HG03565 (cell line): ENCODE measurements around the gene CDON.

Experiments used
- ATAC-seq: cut with Tn5 transposase; IDR thresholded peaks from one replicate; pipeline ENCODE4 v1.9.1; 2021; ENCODE audit warnings: mild to moderate bottlenecking, moderate library complexity; ENCODE audit not compliant: unreplicated experiment

The CDON gene

DNA sequence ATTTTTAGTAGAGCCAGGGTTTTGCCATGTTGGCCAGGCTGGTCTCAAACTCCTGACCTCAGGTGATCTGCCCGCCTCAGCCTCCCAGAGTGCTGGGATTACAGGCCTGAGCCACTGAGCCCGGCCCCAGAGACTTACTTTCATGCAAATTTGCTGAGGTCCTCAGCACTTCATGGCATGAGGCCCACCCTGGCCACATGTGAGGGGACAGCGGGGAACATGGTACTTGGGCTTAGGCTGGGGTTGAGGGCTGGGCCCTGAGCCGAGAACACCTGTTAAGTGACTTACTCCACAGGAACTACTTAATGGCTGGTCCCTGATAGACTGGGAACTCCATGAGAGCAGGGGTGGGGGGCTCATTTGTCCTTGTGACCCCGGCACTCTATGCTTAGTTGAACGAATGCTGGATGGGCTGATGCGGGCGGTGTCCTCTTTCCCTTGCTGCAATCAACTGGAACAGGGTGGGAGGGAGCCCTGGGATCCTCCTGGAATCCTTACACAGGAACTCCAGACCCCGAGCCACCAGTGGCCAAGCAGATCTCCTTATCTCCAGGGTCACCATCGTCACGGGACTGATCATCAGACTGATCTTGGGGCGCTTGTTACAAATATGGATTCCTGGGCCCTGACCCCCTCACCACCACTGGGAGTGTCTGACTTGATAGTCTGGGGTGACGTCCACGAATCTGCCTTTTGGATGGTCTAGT, 115.8 kb downstream of the CDON start:
- ATAC-seq, result no peak

DNA sequence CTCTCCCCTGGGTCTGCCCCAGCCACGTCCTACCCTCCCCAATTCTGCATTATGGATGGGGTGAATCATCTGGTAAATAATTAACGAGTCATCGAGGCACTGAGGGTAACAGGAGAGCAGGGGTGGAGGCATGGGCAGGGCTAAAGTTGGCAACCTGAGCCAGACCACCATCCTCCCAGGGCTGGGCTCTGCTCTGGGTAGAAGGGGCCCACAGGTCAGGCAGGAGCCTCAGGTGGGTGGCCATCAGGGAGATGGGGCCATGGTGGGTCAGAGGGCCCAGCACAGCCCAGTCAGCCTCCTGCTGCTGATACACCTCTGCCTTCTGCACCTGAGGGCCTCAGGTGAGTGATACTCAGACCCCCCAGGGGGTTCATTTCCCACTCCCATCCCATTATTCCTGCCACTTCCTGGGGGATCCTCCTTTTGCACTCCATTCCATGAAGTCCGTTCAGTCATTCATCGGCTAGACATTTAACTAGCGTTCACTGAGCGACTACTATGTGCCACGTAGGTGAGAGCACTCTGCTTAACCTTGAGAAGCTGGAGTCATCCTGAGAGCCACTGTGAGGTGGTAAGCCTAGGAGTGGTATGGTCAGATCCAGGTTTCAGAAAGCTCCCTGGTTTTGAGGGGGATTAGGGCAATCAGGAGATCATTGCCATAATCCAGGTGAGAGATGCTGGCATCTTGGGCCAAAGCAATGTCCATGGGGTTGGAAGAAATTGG, 116.7 kb downstream of the CDON start, which contains the start of gene VSIG10L2:
Gene VSIG10L2 (plus strand): TSS at position 248 of the 724 bp plus-strand sequence. CDS start 12 bp downstream, at position 260.
- ATAC-seq, result no peak

DNA sequence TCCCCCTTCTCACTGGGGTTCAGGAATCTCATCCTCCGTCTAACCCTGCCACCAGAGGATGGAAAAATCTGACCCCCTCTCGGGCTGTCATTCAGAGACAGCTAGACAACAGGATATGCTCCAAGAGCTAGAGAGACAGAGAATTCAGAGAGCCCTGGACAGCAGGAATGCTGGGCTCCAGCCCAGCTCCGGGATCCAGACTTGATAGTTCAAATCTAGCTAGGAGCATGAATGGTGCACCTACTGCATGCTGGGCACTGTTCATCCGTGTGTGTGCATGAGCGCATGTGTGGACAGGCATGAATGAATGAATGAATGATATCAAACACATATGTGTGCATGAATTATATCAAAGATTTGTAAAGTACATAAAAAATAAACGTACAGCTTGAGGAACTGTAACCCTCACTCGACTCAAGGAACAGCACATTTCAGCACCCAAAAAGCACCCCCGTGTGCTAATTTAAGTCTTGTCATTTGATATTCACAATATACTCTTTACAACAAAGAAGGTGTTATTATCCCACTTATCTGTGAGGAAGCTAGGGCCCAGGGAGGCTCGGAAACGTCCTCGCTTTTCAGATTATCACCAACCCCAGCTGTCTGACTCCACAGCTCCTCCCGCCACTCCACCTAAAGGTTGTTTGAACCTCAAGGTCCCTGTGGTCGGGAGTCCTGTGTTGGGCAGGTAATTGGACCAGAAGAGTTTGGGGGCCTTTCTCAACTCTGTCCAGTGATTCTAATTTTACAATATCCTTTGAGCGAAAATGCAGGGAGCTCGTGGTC, 117.5 kb downstream of the CDON start:
- no peak for ATAC-seq

DNA sequence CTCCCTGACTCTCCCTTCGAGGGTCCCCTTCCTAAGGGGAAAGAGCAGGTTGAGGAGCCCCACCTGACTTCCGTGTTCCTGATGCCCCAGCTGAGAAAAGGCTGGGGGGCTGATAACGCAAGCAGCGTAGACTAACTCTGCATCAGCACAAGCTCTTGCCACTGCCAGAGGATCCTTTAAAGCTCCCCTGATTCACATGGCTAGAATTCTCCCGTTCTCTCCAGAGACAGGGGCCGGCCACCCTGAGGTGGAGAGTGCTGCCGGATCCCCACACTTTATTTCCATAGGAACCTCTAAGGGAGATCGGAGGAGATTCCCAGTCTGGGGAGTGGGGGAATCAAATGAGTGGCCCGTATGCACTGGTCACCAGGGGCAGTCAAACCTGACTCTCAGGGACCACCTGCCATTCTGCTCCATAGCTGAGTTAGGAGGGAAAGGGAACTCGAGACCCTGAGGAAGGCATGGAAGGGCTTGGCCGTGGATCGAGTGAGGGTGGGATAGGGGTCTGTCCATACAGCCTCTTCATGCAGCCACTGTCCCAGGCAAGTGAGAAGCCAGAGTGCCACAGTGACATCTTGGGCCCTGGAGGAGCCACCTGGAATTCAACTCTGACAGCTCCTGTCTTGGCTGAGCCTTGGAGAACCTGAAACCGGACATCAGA, 118.2 kb downstream of the CDON start:
- no peak for ATAC-seq

DNA sequence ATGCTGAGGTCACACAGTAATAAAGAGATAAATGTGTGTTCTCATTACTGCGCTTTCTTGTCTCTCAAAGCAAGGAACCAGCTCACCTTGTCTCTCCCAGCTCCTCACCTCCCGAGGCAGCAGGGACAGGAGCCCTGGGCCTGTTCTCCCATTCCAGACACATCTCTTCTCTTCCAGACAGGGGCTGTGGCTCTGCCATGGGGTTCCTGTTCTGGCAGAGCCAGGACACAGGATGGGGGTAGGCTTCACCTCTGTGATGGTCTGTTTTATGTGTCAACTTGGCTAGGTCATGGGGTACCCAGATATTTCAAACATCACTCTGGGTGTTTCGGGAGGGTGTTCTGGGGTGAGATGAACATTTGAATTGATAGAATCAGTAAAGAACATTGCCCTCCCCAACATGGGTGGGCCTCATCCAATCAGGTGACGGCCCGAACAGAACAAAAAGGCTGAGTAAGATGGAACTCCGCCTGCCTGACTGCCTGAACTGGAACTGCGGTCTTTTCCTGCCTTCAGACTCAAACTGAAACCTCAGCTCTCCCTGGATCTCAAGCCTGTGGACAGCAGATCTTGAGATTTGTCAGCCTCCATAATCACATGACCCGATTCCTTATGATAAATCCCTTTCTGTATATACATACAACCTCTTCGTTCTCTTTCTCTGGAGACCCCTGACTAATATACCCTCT, 118.9 kb downstream of the CDON start:
- no peak for ATAC-seq

DNA sequence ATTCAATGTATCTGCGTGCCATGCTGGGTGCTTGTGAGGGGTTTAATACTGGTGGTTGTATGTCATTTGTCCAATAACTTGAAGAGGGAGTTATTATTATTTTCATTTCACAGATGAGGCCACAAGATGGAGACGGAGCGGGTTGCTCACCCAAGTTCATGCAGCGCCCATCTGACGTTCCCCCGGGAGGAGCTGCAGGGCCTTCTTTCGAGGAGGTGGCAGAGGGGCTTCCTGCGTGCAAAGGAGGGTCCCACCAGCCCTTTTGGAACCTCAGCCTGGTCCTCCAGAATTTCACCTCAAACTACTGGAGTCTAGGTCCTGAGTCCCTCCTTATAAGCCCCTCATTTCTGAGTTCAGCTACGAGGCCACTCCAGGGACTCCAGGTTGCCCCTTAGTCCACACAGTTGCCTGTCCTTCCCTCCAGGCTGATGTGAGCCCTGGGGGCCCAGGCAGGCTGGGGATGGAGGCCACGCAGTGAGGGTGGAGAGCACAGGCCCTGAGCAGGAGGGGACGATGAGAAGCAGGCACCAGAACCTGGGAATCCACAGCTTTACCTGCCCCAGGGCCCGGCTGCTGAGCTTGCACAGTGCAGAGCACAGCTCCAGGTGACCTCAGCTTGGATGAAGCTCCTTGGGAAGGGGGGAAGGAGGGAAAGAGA, 119.8 kb downstream of the CDON start:
- no peak for ATAC-seq

DNA sequence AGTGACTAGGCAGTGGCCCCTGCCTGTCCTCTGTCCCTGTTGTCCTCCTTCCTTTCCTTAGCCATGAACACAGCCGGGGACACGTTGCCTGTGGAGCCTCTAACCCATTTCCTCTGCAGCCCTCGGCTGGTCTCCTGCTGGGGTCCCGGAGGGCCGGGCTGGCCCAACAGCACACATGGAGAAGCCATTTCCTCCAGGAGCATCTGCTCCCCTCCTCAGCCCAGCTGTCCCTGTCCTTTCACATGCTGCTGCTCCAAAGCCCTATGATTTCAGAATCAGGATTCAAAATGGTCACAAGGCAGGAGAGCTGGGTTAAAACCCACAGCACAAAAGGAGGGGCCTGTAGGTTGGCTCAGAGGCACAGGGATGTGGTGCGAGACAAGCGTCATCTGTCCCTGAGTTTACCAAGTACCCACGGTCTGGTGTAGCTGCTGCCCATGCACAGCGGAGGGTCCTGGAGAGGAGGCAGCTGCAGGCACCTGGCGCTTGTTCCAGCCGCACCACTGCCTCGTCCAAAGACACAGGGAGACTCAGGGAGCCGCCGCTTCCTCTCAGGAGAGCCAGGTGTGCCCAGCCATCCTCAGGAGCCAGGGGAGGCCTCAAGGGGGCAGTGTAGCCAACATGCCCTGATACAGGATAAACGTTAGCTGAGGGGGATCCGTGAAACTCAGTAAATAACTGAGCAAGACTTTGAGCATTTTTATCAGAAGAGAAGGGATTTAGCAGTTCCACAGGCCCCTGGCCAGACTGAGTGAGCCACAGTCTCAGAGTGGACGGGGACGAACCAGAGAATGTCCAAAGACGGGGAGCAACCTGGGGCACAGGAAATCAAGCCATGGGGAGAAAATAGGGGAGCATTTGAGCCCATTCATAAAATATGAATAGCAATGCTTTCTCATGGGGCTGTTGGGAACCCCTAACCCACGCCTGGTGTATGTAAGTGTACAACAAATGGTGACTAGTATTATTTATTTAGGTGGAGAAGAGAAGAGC, 120.8 kb downstream of the CDON start:
- ATAC-seq, result no peak

DNA sequence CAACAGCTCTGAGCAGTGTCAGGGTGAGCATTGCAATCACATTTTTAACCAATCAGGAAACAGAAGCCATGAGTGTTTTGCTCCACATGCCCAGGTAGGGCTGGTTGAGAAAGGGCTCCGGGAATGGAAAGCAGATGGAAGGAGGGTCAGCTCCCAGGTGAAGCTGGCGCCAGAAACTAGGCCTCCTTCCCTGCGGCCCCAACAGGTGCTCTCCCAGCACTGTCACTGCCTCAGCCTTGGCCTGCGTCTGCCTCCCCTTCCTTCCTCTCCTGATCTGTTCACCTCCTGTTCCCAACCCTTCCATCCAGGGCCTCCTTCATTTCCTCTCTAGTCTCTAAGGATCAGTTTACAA, 121.4 kb downstream of the CDON start:
- no peak for ATAC-seq

DNA sequence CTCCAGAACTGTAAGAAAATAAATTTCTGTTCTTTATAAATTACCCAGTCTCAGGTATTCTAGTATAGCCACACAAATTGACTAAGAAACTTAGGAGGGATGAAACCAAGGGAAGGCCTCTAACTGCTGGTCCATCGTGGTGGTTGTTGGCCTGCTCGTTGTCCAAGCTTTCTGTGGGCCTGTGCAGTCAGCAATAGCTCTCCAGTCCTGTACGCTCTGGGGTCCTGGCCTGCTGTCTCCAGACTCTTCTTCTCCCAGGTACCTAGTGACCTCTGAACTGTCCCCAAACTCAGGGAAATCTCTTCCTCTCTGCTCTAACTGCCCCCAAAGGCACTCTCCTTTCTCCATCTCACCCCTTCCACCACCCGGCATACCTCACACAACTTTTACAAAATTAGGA, 122.5 kb downstream of the CDON start:
- ATAC-seq, result no peak

DNA sequence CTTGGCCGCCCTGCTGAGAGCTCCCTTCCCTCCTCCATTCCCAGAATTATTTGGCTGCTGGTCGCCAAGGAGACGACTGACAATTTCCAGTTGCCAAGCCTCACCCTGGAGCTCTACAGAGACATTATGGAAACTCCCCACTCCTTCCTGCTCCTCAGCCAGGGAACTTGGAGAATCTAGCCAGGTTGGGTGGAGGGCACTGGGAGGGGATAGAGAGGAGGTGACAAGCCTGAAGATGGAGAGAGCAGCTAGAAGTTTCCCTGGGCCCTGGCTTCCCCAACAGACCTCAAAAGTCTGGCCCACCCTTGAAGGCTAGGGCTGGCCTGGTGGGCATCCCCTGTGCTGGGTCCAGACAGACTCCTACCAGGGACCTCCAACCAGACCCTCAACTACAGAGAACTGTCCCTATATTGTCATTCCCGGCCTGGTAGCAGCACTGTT, 123.6 kb downstream of the CDON start:
- no peak for ATAC-seq

DNA sequence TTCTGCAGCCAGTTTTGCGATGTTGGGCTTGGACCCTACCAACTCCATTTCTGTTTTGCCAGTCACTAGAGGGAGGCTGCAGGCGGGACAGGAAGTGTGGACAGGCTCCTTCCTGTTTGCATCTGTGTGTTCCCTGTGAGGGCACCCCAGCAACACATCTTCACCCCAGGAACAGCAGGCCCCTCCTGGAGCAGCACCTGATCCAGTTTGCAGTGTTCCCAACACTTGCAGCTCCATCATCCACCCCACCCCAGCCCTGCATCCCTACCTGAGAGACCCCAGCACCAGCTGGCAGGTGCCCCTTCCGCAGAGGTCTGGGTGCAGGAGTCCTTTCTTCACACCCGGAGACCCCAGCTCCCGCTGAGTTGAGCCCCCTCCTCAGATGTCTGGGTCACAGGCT, 124.2 kb downstream of the CDON start:
- no peak for ATAC-seq

DNA sequence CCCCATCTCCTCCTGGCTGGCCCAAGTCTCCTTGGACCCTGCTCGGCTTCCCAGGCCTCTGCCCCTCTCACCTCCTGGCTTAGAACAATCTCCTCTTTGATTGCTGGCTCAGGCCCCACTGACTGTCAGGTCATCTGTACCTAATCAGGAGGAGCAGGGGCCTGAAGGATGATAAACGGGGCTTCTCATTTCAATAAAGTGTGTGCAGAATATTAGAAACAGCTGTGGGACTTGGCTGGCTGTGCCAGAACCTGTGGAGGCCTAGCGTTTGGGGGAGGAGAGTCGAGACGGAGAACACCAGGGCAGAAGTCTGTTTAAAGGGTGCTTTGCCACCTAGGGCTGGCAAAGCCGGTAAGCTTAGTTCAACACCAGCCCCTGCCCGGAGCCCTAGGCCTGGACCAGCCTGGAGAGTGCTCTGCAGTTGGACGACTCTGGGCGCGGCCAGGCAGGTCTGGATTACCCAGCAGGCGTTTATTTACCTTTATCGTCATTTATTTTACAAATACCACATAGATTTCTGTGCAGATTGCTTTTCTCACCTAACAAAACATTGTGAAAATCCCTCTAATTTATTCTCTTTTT, 127.0 kb downstream of the CDON start:
- no peak for ATAC-seq

DNA sequence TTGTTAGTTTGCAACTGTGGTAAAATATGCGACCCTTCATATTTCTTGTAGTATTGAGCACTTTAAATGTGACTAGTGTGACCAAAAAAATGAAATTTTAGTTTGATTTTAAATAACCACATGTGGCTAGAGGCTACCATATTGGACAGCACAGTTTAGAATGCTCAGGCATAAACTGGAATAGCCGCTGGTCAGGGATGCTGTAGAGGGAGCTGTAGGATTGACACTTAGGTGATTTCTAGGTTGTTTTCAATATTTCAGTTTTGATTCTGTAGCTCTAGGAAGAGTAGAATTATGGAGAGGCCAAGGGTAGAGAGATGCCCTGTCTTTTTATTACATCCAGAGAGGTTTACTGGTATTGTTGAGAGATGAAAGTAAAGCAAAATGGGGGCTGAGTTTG, 127.6 kb downstream of the CDON start:
- ATAC-seq, result no peak

DNA sequence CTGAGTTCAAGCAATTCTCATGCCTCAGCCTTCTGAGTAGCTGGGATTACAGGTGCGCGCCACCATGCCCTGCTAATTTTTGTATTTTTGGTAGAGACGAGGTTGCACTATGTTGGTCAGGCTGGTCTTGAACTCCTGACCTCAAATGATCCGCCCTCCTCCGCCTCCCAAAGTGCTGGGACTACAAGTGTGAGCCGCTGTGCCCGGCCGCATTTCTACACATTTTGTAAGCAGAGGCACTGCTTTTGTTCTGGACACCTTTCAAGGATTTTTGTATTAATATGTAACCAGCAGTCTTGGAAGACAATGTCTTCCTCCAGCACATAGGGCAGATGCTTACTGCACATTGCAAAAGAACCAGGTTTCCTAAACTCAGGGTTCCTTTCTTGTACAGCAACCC, 128.2 kb downstream of the CDON start:
- no peak for ATAC-seq

DNA sequence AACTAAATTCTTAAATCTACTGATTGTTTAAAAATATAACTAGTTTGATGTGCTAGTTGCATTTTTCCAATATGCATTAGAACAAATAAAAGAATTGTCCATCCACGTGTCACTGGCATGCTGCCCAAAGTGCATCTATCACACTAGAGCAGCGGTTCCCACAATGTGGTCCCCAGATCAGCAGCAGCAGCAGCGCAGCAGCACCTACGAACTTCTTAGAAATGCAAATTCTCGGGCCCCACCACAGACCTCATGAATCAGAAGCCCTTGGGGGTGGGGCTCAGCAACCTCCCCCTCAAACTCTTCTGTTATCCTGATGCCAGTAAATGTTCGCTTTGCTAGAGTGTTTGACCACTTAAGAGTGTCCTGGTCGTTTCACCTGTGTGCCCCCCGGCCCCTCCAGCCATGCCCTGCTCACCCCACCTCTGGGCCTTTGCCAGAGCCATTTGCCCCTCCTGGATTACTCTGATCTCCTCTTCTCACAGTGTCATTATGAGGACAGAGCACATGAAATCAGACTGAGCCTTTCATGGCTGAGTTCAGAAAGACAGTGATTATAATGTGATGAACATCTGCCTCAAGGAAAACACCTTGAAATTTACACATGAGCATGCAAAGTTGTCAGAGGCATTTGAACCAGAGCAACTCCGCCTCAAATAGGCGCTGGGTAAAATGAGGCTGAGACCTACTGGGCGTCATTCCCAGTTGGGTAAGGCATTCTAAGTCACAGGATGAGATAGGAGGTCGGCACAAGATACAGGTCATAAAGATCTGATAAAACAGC, 129.4 kb downstream of the CDON start:
- no peak for ATAC-seq

DNA sequence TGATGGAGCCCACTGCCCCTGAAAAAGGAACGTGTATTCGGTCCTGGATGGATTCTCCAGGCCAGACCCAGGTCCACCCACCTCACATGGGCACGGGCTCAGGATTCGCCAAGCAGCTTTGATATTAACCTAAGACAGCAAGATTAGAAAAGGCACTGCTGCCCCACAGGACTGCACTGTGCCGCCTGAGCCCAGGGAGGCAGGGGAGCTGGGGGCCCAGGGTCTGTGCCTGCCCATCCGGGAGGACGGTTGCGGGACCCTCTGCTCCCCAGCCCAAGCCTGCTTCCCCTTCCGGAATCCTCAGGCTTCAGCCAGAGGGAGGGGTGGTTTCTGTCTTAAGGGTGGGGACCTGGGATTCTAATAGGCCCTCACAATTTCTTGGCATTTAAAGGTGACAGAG, 130.4 kb downstream of the CDON start:
- no peak for ATAC-seq

DNA sequence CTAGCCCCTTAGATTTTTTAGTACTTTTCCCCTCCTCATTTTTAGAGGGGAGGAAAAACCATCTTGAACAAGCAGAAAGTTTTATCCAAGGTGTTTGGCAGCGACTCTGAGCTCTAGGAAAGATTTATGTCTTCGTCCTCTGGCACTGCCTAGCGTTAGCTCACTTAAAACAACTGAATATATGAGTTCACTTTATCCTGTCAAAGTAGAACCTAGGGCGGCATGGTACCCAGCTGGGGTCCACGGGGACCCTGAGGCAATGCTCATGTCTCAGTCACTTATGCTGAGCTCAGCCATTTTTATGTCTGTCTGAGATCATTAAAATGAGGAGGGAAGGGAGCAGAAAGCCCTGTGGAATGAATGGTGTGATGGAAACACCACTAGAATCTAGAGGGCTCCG, 131.0 kb downstream of the CDON start:
- ATAC-seq, result no peak

DNA sequence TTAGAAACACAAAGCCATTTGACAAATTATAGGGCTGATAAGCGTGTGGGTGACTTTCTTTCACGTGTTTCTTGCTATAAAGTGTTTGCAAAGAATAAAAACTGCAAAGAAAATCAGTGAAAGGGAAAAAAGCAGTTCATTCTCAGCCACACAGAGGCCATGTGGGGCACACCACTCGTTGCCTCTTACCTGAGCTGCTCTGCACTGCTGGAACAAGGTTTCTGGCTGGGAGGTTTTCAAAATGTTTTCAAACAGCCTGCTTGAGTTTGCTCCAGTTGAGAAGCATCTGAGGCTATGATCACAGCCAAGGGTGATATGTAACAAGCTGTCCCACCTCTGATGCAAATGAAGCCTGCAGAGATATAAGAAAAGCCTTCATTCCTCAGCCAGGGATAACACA, 131.6 kb downstream of the CDON start:
- no peak for ATAC-seq
